Peyer's patch (tissue), 4 donors: ENCODE measurements around the gene DACT2. TPM values are rescaled to one million over a fixed set of nuclear protein-coding genes. Genes with fewer than 3 reads are reported as not detected.

ENCODE experiments used
- DNase-seq, 3 donors: peaks; one replicate each; pipeline ENCODE4 v3.0.0-alpha.2; 2017 to 2019
- H3K27ac ChIP-seq, 4 donors: fragments of 200-600 bp; sonication (generic); one replicate each; pipeline ENCODE4 v1.5.1; 2016 to 2019
- H3K27me3 ChIP-seq, 2 donors: fragments of 200-600 bp; sonication (generic); one replicate each; pipeline ENCODE4 v1.5.1; 2019
- H3K36me3 ChIP-seq, 3 donors: fragments of 200-600 bp; sonication (generic); one replicate each; pipeline ENCODE4 v1.5.1; 2016 to 2019
- H3K4me1 ChIP-seq, 4 donors: fragments of 200-600 bp; sonication (generic); one replicate each; pipeline ENCODE4 v1.5.1; 2016 to 2019
- H3K4me3 ChIP-seq, 4 donors: fragments of 200-600 bp; sonication (generic); 1 replicate in 3 of 4; 2 replicates in 1 of 4; pipeline ENCODE4 v1.5.1; 2016 to 2019; ENCODE audit warnings: mild to moderate bottlenecking in 1 of 4
- H3K9me3 ChIP-seq, 4 donors: fragments of 200-600 bp; sonication (generic); one replicate each; pipeline ENCODE4 v1.5.1; 2016 to 2019; ENCODE audit warnings: mild to moderate bottlenecking in 1 of 4
- CTCF ChIP-seq, 6 experiments: fragments of 450-650 bp in 4 of 6; fragments of 200-600 bp in 2 of 6; sonication (generic) in 1 of 6; IDR thresholded peaks; one replicate each; pipeline ENCODE4 v1.5.1; 2017 to 2019; ENCODE audit warnings: antibody characterized with exemption in 6 of 6, mild to moderate bottlenecking in 3 of 6, moderate library complexity in 1 of 6
- POLR2A ChIP-seq, 2 donors: fragments of 450-650 bp; IDR thresholded peaks; one replicate each; pipeline ENCODE4 v1.5.1; 2017; ENCODE audit warnings: antibody characterized with exemption in 2 of 2, mild to moderate bottlenecking in 2 of 2, moderate library complexity in 2 of 2
- total RNA-seq, 4 donors: library from RNA; depleted of rRNA; stranded (reverse); fragments of >200 nt; gene quantifications; one replicate each; pipeline ENCODE4 v1.1.0, GENCODE V29; 2016

The DACT2 gene
- total RNA-seq, 4 donors from 2014 or later = 0.35 to 2.7 (median 1.8) TPM

- Histone ChIP-seq H3K27ac (no peak overlapping the region), H3K9me3 (no peaks in the 10 kb centered on the region), H3K27me3 (no peaks in the 10 kb centered on the region), H3K4me3 (no peak overlapping the region), H3K4me1 (no peaks in the 10 kb centered on the region), H3K36me3 (no peaks in the 10 kb centered on the region)
- no peak for TF ChIP-seq POLR2A (IDR thresholded peaks at IDR 0.05)
- no peak for DNase-seq
Observed at GRCh38 chr6:168310945-168311344, 8.6 kb downstream of the DACT2 start.

GRCh38 chr6:168310403-168310802 is 9.2 kb downstream of the DACT2 start:
- Histone ChIP-seq H3K4me3 (no peak overlapping the region), H3K9me3 (no peaks in the 10 kb centered on the region), H3K4me1 (no peaks in the 10 kb centered on the region), H3K27ac (no peak overlapping the region), H3K36me3 (no peaks in the 10 kb centered on the region), H3K27me3 (no peaks in the 10 kb centered on the region)
- no peak for DNase-seq
- TF ChIP-seq CTCF (IDR thresholded peaks at IDR 0.05) (no peak), POLR2A (IDR thresholded peaks at IDR 0.05) (no peak)

- TF ChIP-seq POLR2A (IDR thresholded peaks at IDR 0.05) (no peak), CTCF (IDR thresholded peaks at IDR 0.05) (no peak)
- H3K36me3 ChIP-seq = no peaks in the 10 kb centered on the region
- H3K27ac ChIP-seq = no peak overlapping the region
- no peaks in the 10 kb centered on the region for H3K9me3 ChIP-seq
- H3K4me1 ChIP-seq = no peaks in the 10 kb centered on the region
- H3K27me3 ChIP-seq = no peaks in the 10 kb centered on the region
- DNase-seq = no peak
- H3K4me3 ChIP-seq = no peak overlapping the region
Observed at GRCh38 chr6:168309997-168310396, 9.6 kb downstream of the DACT2 start.

GRCh38 chr6:168309183-168309582 is 10.4 kb downstream of the DACT2 start:
- Histone ChIP-seq H3K27ac (no peak overlapping the region), H3K4me1 (no peaks in the 10 kb centered on the region), H3K9me3 (no peaks in the 10 kb centered on the region), H3K27me3 (no peaks in the 10 kb centered on the region), H3K36me3 (no peaks in the 10 kb centered on the region), H3K4me3 (no peak overlapping the region)
- TF ChIP-seq CTCF (IDR thresholded peaks at IDR 0.05) = no peak
- no peak for TF ChIP-seq POLR2A (IDR thresholded peaks at IDR 0.05)
- no peak for DNase-seq

- Histone ChIP-seq H3K4me1 (no peaks in the 10 kb centered on the region), H3K27me3 (no peaks in the 10 kb centered on the region)
- TF ChIP-seq POLR2A (IDR thresholded peaks at IDR 0.05) = no peak
- no peak for TF ChIP-seq CTCF (IDR thresholded peaks at IDR 0.05)
Observed at GRCh38 chr6:168308390-168309144, 11.0 kb downstream of the DACT2 start.

GRCh38 chr6:168307695-168308021 is 11.9 kb downstream of the DACT2 start:
- DNase-seq = no peak
- H3K4me1 ChIP-seq = peaks cover 0 to under 1% (median 0%) of the 10 kb centered on the region in 4 donors
- no peak overlapping the region for H3K27ac ChIP-seq
- no peak overlapping the region for H3K4me3 ChIP-seq
- no peaks in the 10 kb centered on the region for H3K36me3 ChIP-seq
- H3K27me3 ChIP-seq = no peaks in the 10 kb centered on the region
- H3K9me3 ChIP-seq = no peaks in the 10 kb centered on the region
- TF ChIP-seq CTCF (IDR thresholded peaks at IDR 0.05) (no peak), POLR2A (IDR thresholded peaks at IDR 0.05) (no peak)

More at GRCh38 chr6:168308390-168309144, 11.0 kb downstream of the DACT2 start:
- no peak for DNase-seq
- H3K36me3 ChIP-seq = no peaks in the 10 kb centered on the region
- no peak overlapping the region for H3K27ac ChIP-seq
- no peaks in the 10 kb centered on the region for H3K9me3 ChIP-seq
- H3K4me3 ChIP-seq = no peak overlapping the region
